ENCODE data around the gene LRIT3.
"Not testable (repeated sequence)": the region's sequence is repeated elsewhere in the genome, so short reads cannot be mapped to it uniquely, and the experiment has no call there.

Gene LRIT3

GRCh38 chr4:109850601-109851000 is 2.7 kb downstream of the LRIT3 start:
- DNase-seq = no peak

GRCh38 chr4:109859426-109860300 is 11.8 kb downstream of the LRIT3 start:
- DNase-seq = not testable (repeated sequence)

- no peak for DNase-seq
Observed at GRCh38 chr4:109861271-109861670, 13.4 kb downstream of the LRIT3 start.

- DNase-seq = no peak
Observed at GRCh38 chr4:109861916-109862511, 14.1 kb downstream of the LRIT3 start.

- no peak for DNase-seq
Observed at GRCh38 chr4:109864134-109864533, 16.2 kb downstream of the LRIT3 start.

GRCh38 chr4:109870061-109870460 is 22.2 kb downstream of the LRIT3 start:
- no peak for DNase-seq

GRCh38 chr4:109872065-109872464 is 24.2 kb downstream of the LRIT3 start:
- no peak for DNase-seq

GRCh38 chr4:109872950-109873656 is 25.2 kb downstream of the LRIT3 start:
- DNase-seq = no peak

GRCh38 chr4:109873791-109874514 is 26.0 kb downstream of the LRIT3 start:
- DNase-seq = no peak

GRCh38 chr4:109875106-109875505 is 27.2 kb downstream of the LRIT3 start:
- DNase-seq = no peak

- DNase-seq = not testable (repeated sequence)
Observed at GRCh38 chr4:109875553-109875952, 27.6 kb downstream of the LRIT3 start.

- no peak for DNase-seq
Observed at GRCh38 chr4:109876634-109877265, 28.8 kb downstream of the LRIT3 start.

GRCh38 chr4:109877400-109877799 is 29.5 kb downstream of the LRIT3 start:
- no peak for DNase-seq

- DNase-seq = no peak
Observed at GRCh38 chr4:109878355-109878754, 30.4 kb downstream of the LRIT3 start.

- no peak for DNase-seq
Observed at GRCh38 chr4:109879081-109879480, 31.2 kb downstream of the LRIT3 start.

- DNase-seq = no peak
Observed at GRCh38 chr4:109879636-109880314, 31.9 kb downstream of the LRIT3 start.

- DNase-seq = no peak
Observed at GRCh38 chr4:109886303-109886702, 38.4 kb downstream of the LRIT3 start.

- DNase-seq = no peak
Observed at GRCh38 chr4:109887071-109887470, 39.2 kb downstream of the LRIT3 start.

- no peak for DNase-seq
Observed at GRCh38 chr4:109890076-109890475, 42.2 kb downstream of the LRIT3 start.

GRCh38 chr4:109902559-109903251 is 54.8 kb downstream of the LRIT3 start:
- no peak for DNase-seq

- DNase-seq = no peak
Observed at GRCh38 chr4:109908731-109909130, 60.8 kb downstream of the LRIT3 start.
